Esophagus mucosa (tissue), 1 donor: Measurements from ENCODE around the gene CLRN3. TPM values are rescaled to one million over a fixed set of nuclear protein-coding genes. Genes with fewer than 3 reads are reported as not detected.

Experiments used
- ATAC-seq: fragments of 200-7000 bp; cut with Tn5 transposase; one replicate; pipeline ENCODE4 v1.9.1; 2020
- total RNA-seq: library from RNA; stranded (reverse); gene quantifications from one replicate; pipeline ENCODE4 v1.2.4, GENCODE V29; 2023
- donor health status: DM: yes; HTN: yes; CAD: no.

Gene CLRN3
- total RNA-seq, 1 donor from 2014 or later: not detected

- peak; percentile 23 for ATAC-seq
Measured at GRCh38 chr10:127874671-127875448, 17.9 kb downstream of the CLRN3 start.

- ATAC-seq: no peak
Measured at GRCh38 chr10:127873901-127874470, 18.8 kb downstream of the CLRN3 start.

GRCh38 chr10:127872871-127873600 is 19.7 kb downstream of the CLRN3 start:
- ATAC-seq: no peak

GRCh38 chr10:127872011-127872761 is 20.6 kb downstream of the CLRN3 start:
- ATAC-seq: no peak

DNA sequence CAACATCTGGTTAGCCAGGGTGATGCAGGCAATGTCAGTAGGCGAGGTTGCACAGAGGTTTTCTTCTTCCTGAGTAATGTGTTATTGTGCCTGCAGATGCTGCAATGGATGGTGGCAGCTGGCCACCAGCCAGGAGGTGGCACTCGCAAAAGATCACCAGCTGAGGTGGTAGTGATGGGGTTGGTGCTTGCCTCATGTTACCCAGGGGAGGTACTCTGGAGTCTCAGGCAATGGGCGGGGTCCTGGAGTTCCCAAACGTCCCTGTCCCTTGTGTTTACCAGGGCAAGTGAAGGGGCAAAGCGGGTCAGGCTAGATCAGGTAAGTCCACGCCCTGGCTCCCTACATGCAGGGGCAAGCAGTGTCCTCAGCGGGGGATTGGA is 21.1 kb downstream of the CLRN3 start:
- ATAC-seq: no peak

DNA sequence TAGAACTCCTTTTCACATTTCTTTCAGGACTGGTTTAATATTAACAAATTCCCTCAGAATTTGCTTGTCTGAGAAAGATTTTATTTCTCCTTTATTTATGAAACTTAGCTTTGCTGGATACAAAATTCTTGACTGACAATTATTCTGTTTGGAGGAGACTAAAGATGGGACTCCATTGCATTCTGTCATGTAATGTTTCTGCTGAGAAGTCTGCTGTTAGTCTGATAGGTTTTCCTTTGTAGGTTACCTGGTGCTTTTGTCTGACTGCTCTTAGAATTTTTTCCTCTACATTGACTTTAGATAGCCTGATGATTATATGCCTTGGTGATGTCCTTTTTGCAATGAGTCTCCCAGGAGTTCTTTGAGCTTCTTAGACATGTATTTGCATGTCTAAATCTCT is 23.4 kb downstream of the CLRN3 start:
- ATAC-seq: no peak

GRCh38 chr10:127867805-127868204 is 24.9 kb downstream of the CLRN3 start:
- ATAC-seq: no peak

DNA sequence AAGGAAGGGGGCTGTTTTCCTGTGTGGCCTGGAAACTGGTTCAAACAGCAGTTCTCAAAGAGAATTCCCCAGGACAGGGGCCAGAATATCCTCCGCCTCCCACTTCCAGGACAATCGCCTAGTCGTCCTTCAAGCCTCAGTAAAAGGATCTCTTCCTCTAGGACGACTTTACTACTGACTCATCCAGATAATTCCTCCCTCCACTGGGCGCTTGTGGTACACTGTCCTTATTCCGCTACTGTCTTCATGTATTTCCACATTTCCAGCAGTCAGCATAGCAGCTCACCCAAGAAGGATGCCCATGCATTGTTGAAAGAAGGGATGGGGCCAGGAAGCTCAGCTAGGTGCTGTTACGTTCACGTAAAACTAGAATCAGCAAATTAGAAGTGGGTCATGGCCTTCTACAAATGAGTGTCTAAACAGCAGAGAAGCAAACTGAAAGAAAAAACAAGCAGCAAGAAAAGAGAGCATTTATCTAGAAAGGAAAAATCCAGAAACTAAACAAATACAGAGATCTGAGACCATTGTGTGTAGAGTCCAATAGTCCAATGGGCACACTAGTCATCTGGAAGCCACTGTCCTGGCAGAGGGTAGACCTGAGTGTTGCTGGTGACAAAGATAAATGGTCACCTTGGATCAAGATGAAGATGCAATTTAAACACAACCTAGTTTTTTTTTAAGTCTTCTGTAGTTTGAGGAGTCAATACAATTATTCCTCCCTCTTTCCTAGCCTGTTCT is 26.3 kb downstream of the CLRN3 start:
- ATAC-seq: no peak

- no peak for ATAC-seq
Measured at GRCh38 chr10:127863231-127863825, 29.4 kb downstream of the CLRN3 start.

- ATAC-seq: no peak
Measured at GRCh38 chr10:127860592-127860991, 32.1 kb downstream of the CLRN3 start.

DNA sequence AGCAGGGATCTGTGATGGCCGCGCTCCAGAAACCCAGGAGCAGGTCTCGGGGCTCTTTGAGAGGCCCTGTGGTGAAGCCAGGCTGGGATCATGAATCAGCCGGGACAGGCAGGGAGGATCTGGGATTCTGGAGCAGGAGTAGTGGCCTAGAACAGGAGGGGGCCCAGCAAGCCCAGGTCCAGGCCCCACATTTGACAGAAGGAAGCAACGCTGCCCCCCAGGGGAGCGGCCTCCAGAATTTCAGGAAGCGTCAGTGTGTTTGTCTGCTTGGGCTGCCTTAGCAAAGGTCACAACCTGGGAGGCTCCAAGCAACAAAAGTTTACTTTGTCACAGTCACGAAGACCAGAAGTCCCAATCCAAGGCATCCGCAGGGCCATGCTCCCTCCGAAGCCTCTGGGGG is 36.8 kb downstream of the CLRN3 start:
- ATAC-seq: no peak

DNA sequence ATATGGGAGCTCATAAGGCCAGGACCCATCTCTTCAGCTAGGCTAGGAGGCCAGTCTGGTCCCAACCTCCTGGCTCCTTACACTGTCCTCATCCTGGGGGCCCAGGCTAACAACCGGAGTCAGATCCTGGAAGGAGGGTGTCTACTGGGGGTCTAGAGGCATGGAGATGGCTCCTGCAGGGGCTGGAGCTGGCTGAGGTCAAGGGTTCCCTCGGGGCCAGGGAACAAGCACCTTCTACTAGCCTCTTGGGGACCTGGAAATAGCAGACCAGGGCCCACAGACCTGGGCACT is 37.2 kb downstream of the CLRN3 start:
- no peak for ATAC-seq

DNA sequence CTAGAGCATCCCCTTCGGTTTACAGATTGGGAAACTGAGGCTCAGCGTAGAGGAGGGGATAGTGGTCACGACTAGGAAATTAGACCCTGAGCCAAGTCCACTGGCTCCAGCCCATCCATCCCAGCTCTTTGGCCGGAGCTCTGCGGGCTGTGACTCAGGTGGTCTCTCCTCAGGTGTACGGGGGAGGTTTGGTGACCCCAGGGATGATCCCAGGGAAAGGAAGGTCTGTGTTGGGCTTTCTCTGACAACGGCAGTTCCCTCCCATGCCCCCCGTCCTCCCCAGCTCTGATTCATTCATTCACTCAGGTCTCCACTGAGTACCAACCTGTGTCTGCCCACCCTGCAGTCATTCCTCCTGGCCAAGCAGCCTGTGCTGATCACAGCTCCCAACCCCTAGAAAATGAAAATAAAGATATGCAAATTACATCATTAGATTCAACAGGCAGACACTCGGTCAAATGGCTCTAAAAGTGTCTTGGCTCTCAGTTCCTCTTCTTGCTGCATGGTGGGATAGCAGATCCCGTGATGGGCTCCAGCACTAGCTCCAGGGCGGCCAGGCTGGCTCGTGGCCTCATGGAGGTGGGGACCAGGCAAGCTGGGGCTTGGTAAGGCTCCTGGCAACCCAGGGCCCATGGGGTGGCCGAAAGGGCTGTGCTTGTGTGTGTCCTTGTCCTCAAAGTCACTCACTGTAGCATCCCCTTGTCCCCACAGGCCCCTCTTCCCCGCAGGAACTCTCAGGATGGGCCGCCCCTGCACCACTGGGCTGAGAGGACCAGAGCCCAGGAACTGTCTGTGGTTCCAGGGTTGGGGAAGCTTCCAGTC is 37.8 kb downstream of the CLRN3 start:
- ATAC-seq: no peak

GRCh38 chr10:127853868-127854768 is 38.6 kb downstream of the CLRN3 start:
- peak; percentile 90 for ATAC-seq

DNA sequence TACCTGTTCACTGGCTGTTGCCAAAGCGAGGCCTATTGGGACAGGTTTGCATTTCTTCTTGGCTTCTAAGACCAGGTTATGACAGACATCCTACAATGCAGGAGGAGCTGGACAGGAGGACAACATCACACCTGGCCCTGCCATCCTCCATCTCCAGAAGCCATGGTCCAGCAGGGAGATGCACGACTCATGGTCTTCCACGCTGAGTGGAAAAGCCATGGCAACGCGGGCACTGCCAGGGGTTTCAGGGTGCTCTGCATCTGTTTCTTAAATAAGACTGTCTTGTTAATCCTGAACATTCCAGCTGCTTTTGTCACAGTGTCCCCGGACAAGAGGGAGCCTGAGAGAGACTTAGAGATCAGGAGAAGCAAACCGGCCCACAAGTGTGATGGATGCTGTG is 40.3 kb downstream of the CLRN3 start:
- ATAC-seq: no peak

GRCh38 chr10:127851661-127852194 is 41.0 kb downstream of the CLRN3 start:
- no peak for ATAC-seq

GRCh38 chr10:127850944-127851343 is 41.8 kb downstream of the CLRN3 start:
- no peak for ATAC-seq

- ATAC-seq: no peak
Measured at GRCh38 chr10:127849921-127850320, 42.8 kb downstream of the CLRN3 start.

GRCh38 chr10:127849224-127849623 is 43.5 kb downstream of the CLRN3 start:
- ATAC-seq: no peak

DNA sequence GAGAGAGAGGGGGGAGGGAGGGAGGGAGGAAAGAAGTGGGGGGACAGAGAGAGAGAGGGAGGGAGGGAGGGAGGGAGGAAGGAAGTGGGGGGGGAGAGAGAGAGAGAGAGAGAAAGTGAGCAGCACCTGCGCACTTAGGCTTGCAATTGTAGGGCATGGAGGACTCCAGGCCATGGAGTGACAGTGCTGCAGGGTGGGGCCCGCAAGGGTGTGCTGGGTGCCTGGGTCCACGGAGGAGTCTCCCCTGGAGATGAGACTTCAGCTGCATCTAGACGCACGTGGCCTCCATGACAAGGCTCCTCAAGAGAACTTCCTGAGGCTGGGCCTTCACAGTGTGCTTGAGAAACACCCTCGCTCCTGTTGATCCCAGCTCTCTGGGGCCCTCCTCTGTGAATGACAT is 44.5 kb downstream of the CLRN3 start:
- ATAC-seq: no peak
